HAP-1 (cell line): ENCODE measurements around the gene RIMBP3B.
"Not testable (repeated sequence)": the region's sequence is repeated elsewhere in the genome, so short reads cannot be mapped to it uniquely, and the experiment has no call there.

Experiments
- DNase-seq, 2 experiments: peaks; one replicate each; pipeline ENCODE4 v3.0.0-alpha.2; 2016 to 2020; ENCODE audit warnings: low spot score in 2 of 2
- H3K27me3 ChIP-seq: fragments of 250-450 bp; sonication (Bioruptor Pico); 2 replicates; pipeline ENCODE4 v1.5.1; 2020; ENCODE audit warnings: low read depth, mild to moderate bottlenecking, moderate library complexity
- H3K36me3 ChIP-seq: fragments of 250-450 bp; sonication (Bioruptor Pico); replicated peaks from 2 replicates; pipeline ENCODE4 v1.5.1; 2020; ENCODE audit warnings: mild to moderate bottlenecking
- H3K4me1 ChIP-seq: fragments of 250-450 bp; sonication (Bioruptor Pico); 2 replicates; pipeline ENCODE4 v1.5.1; 2020; ENCODE audit warnings: mild to moderate bottlenecking
- H3K4me3 ChIP-seq: fragments of 250-450 bp; sonication (Bioruptor Pico); 2 replicates; pipeline ENCODE4 v1.5.1; 2020; ENCODE audit warnings: mild to moderate bottlenecking, moderate library complexity
- H3K9me3 ChIP-seq: fragments of 250-450 bp; sonication (Bioruptor Pico); 2 replicates; pipeline ENCODE4 v1.5.1; 2020; ENCODE audit warnings: mild to moderate bottlenecking, moderate library complexity
- in situ Hi-C: fragments of 300-500 bp; cut with MboI; formaldehyde crosslinking; loops from 3 replicates; pipeline ENCODE4 v1.14.3; 2020; ENCODE audit warnings: low sequenced_read_pairs, inconsistent platforms, mixed read lengths

The RIMBP3B gene

GRCh38 chr22:21438013-21438412 is 54.5 kb downstream of the RIMBP3B start:
- H3K4me3 ChIP-seq, H3K27me3 ChIP-seq, H3K4me1 ChIP-seq, H3K36me3 ChIP-seq, in situ Hi-C loops, DNase-seq, H3K9me3 ChIP-seq: not testable (repeated sequence)
